Natural killer cell (primary cell): Measurements from ENCODE around the gene TBRG1. TPM values are rescaled to one million over a fixed set of nuclear protein-coding genes. Genes with fewer than 3 reads are reported as not detected.

Source experiments
- ATAC-seq, 3 donors: fragments of 150-1000 bp in 2 of 3; fragments of 200-7000 bp in 1 of 3; cut with Tn5 transposase; 1 replicate in 1 of 3; 2 replicates in 2 of 3; pipeline ENCODE4 v1.10.0; 2021; ENCODE audit warnings: mild to moderate bottlenecking in 2 of 3, moderate library complexity in 2 of 3
- DNase-seq, 2 donors: peaks; one replicate each; pipeline versions ENCODE4 v3.0.0 to v3.0.0-alpha.2; 2013 to 2021; ENCODE audit warnings: mixed read lengths in 1 of 2
- H3K27ac ChIP-seq: one replicate; pipeline ENCODE4 v1.5.1; 2013; ENCODE audit warnings: mild to moderate bottlenecking, low read length
- H3K27me3 ChIP-seq: one replicate; pipeline ENCODE4 v1.6.1; 2013; ENCODE audit warnings: low read length; ENCODE audit not compliant: control insufficient read depth, insufficient read depth
- H3K36me3 ChIP-seq: one replicate; pipeline ENCODE4 v1.6.1; 2013; ENCODE audit warnings: low read length; ENCODE audit not compliant: control insufficient read depth, insufficient read depth
- H3K4me1 ChIP-seq: one replicate; pipeline ENCODE4 v1.6.1; 2013; ENCODE audit warnings: low read length; ENCODE audit not compliant: control insufficient read depth, insufficient read depth
- H3K4me3 ChIP-seq: one replicate; pipeline ENCODE4 v1.5.1; 2013; ENCODE audit warnings: low read length
- H3K9me3 ChIP-seq: one replicate; pipeline ENCODE4 v1.6.1; 2013; ENCODE audit warnings: low read length; ENCODE audit not compliant: control insufficient read depth, insufficient read depth
- H3K27ac Mint-ChIP-seq, 2 donors: one replicate each; pipeline ENCODE4 v1.8.0; 2022; ENCODE audit warnings: mild to moderate bottlenecking in 2 of 2, mixed read lengths in 2 of 2, moderate library complexity in 1 of 2
- H3K27me3 Mint-ChIP-seq, 2 donors: one replicate each; pipeline ENCODE4 v1.8.0; 2022; ENCODE audit warnings: low read depth in 2 of 2, mixed read lengths in 2 of 2
- H3K36me3 Mint-ChIP-seq: one replicate; pipeline ENCODE4 v1.8.0; 2022; ENCODE audit warnings: mixed read lengths
- H3K4me1 Mint-ChIP-seq, 2 donors: one replicate each; pipeline ENCODE4 v1.8.0; 2022; ENCODE audit warnings: mixed read lengths in 2 of 2
- H3K4me3 Mint-ChIP-seq: one replicate; pipeline ENCODE4 v1.8.0; 2022; ENCODE audit warnings: mild to moderate bottlenecking, moderate library complexity, mixed read lengths
- H3K9me3 Mint-ChIP-seq, 2 donors: one replicate each; pipeline ENCODE4 v1.8.0; 2022; ENCODE audit warnings: mixed read lengths in 2 of 2
- WGBS: methylation state at CpG from one replicate; pipeline ENCODE4 v1.1.7; 2013; ENCODE audit warnings: missing lambda C conversion rate; ENCODE audit not compliant: insufficient coverage; 5-methylcytosine and 5-hydroxymethylcytosine counted together
- intact Hi-C: fragments of 100-400 bp; cut with micrococcal nuclease; formaldehyde crosslinking; loops from one replicate; pipeline ENCODE4 v1.14.2; 2022
- total RNA-seq, 4 donors: library from RNA; stranded (reverse); fragments of 120-200 nt in 1 of 4; gene quantifications; one replicate each; pipeline versions ENCODE4 v1.2.3 to v1.2.4, GENCODE V29; 2013 to 2022
- TF ChIP-seq, protein P1 (sequence below): fragments of 200-600 bp; IDR thresholded peaks from one replicate; pipeline ENCODE4 v1.8.0; 2022; ENCODE audit warnings: antibody characterized with exemption

TBRG1 gene
- total RNA-seq, 3 donors from 2014 or later (not counting 1 experiment from before 2014, with no cell fraction given): 62.9 to 68.6 (median 68.3) TPM

DNA sequence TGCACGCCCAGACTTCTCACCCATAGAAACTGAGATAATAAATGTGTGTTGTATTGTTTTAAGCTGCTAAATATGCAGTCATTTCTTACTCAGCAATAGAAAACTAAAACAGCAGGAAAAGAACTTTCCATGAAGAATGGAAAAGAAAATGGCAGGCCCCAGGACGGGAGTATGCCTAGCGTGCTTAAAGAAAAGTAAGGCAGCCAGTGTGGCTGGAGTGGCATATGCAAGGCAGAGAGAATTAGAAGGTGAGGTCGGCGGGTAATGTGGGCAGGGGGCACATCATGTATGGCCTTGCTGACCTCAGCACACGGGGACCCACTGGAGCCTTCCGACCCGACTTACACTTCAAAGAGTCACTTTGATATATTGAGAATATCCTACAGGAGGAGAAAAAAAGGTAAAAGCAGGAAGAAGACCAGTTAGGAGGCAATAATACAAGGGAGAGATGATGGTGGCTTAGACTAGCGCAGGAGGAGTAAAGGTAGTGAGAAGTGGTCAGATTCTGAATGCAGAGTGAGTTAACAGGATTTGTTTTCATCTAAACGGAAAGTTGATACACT is 20.5 kb downstream of the TBRG1 start:
- H3K4me3 Mint-ChIP-seq: no peak overlapping the region
- Histone ChIP-seq H3K27ac (no peak overlapping the region), H3K4me1 (no peaks in the 10 kb centered on the region), H3K27me3 (no peaks in the 10 kb centered on the region), H3K4me3 (no peak overlapping the region), H3K9me3 (no peaks in the 10 kb centered on the region), H3K36me3 (no peaks in the 10 kb centered on the region)
- H3K36me3 Mint-ChIP-seq: no peaks in the 10 kb centered on the region
- H3K27me3 Mint-ChIP-seq: no peaks in the 10 kb centered on the region
- DNase-seq (no peak), ATAC-seq (no peak)
- TF ChIP-seq, protein P1, sequence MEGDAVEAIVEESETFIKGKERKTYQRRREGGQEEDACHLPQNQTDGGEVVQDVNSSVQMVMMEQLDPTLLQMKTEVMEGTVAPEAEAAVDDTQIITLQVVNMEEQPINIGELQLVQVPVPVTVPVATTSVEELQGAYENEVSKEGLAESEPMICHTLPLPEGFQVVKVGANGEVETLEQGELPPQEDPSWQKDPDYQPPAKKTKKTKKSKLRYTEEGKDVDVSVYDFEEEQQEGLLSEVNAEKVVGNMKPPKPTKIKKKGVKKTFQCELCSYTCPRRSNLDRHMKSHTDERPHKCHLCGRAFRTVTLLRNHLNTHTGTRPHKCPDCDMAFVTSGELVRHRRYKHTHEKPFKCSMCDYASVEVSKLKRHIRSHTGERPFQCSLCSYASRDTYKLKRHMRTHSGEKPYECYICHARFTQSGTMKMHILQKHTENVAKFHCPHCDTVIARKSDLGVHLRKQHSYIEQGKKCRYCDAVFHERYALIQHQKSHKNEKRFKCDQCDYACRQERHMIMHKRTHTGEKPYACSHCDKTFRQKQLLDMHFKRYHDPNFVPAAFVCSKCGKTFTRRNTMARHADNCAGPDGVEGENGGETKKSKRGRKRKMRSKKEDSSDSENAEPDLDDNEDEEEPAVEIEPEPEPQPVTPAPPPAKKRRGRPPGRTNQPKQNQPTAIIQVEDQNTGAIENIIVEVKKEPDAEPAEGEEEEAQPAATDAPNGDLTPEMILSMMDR: no peak
- intact Hi-C loops: no loop called here
- H3K9me3 Mint-ChIP-seq: no peaks in the 10 kb centered on the region
- WGBS: 95% methylated on average over 9 of the region's 10 CpGs
- H3K4me1 Mint-ChIP-seq: peaks cover 6% of the 10 kb centered on the region in 2 donors
- no peak overlapping the region for H3K27ac Mint-ChIP-seq

DNA sequence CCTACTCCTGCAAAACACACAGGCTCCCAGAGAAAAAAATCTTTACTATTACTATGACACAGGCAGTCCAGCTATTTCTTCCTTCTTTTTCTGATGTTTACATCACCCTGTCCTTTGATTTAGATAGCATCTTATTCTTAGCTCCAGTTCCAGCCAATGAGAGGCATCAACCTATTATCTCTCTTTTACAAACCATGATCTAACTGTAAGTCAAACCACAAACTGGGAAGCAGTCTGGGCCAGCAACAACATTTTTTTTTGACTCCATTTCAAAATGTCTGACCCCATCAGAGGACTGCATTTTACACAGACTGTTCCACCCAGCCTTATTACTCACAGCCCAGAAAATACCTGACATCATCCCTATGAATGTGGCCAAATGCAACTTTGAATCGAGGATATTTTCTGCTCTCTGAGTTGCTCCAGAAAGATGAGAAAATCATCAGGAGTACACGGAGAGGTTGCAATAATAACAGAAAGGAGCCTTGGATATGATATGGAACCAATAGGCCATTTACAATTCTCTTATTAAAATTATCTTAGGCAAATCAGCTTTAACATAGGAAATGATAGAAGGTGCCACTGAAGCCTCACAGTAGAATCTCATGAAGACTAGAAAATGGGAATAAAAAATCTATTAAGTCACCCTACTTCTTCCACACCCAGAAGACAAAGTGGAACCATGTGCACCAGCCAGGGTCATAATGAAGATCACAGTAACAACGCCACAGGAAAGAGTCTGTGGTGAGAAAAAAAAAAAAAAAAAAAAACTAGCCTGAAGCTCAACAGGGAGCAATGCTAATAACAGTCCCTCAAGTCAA is 21.2 kb downstream of the TBRG1 start:
- WGBS: 43% methylated on average over 2 of the region's 3 CpGs
- H3K9me3 Mint-ChIP-seq: no peaks in the 10 kb centered on the region
- H3K36me3 Mint-ChIP-seq: no peaks in the 10 kb centered on the region
- Histone ChIP-seq H3K36me3 (no peaks in the 10 kb centered on the region), H3K4me1 (no peaks in the 10 kb centered on the region), H3K4me3 (no peak overlapping the region), H3K27ac (no peak overlapping the region), H3K9me3 (no peaks in the 10 kb centered on the region), H3K27me3 (no peaks in the 10 kb centered on the region)
- DNase-seq (no peak), ATAC-seq (peak in 1 of 3 donors; percentile 13)
- no peak overlapping the region for H3K27ac Mint-ChIP-seq
- no peaks in the 10 kb centered on the region for H3K27me3 Mint-ChIP-seq
- intact Hi-C loops: loop anchor here (1.0 kb wide), 1 partner anchor 193 kb away; no protein-coding TSS in a partner anchor
- H3K4me1 Mint-ChIP-seq: peaks cover 6% of the 10 kb centered on the region in 2 donors
- H3K4me3 Mint-ChIP-seq: no peak overlapping the region
- TF ChIP-seq, protein P1: no peak

DNA sequence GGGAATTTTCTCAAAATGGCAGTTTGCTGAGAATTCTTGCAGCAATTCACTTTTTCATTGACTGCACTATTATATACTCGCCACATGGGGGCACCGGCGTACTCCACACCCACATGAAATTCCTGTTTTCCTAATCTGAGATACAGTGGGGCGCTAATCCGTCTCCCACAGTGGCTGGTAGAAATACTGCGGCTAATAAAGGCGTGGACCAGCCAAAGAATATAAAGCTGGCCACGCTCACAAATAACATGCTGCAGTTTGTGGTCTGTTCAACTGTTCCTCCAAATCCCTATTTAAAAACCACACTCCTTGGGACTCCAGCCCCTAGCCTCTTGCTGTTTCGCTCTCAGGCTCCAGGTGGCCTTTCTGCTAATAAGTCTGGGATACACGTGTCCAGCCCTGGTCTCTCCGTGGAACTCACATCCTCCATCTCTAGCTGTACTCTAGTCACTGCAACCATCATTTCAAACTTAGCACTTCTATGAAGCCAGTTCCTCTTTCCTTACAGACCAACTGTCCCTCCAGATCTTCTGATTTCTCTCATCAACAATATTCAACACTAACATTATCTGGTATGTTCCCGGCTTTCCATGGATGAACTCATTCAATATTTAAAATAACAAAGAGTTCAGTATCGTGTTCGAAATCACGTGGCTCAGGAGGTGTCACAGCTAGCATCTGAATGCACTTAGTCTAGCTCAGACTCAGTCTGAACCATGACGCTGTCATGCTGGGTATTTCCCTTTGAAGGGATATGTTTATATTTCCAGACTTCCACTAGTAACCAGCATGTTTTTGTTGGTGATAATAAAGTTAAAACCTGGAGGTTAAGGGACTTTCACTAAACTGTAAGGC is 22.0 kb downstream of the TBRG1 start:
- DNase-seq: peak; percentile 20 to 69
- Histone ChIP-seq H3K9me3 (no peaks in the 10 kb centered on the region), H3K27me3 (no peaks in the 10 kb centered on the region), H3K27ac (no peak overlapping the region), H3K4me1 (no peaks in the 10 kb centered on the region), H3K36me3 (no peaks in the 10 kb centered on the region), H3K4me3 (no peak overlapping the region)
- WGBS: 34% methylated on average over 16 of the region's 16 CpGs
- Mint-ChIP-seq H3K4me1 (peaks cover 6% of the 10 kb centered on the region in 2 donors), H3K27me3 (no peaks in the 10 kb centered on the region), H3K36me3 (no peaks in the 10 kb centered on the region), H3K27ac (no peak overlapping the region), H3K4me3 (no peak overlapping the region), H3K9me3 (no peaks in the 10 kb centered on the region)
- peak; percentile 66 to 82 (median 78) for ATAC-seq
- intact Hi-C loops: loop anchor here (1.0 kb wide), 1 partner anchor 193 kb away; no protein-coding TSS in a partner anchor
- TF ChIP-seq, protein P1: peak; percentile 80
